Activated CD8-positive, alpha-beta T cell treated with anti-CD3 and anti-CD28 coated beads for 36 hours (primary cell): ENCODE data around the gene AFAP1L2. TPM values are rescaled to one million over a fixed set of nuclear protein-coding genes. Genes with fewer than 3 reads are reported as not detected.
A peak's percentile ranks its signal among the peaks of the same experiment; 100 is the strongest.

ENCODE experiments used
- ATAC-seq: fragments of 200-7000 bp; cut with Tn5 transposase; one replicate; pipeline ENCODE4 v1.10.0; 2021; ENCODE audit warnings: mild to moderate bottlenecking, moderate library complexity
- CTCF ChIA-PET: fragments of 350-600 bp; sonication (Branson Sonifier 250); formaldehyde crosslinking; loops from one replicate; lab custom pipeline; 2021; ENCODE audit warnings: antibody characterized with exemption; lab: Charles Lee
- POLR2A ChIA-PET: fragments of 350-600 bp; sonication (Branson Sonifier 250); formaldehyde crosslinking; loops from one replicate; lab custom pipeline; 2021; ENCODE audit warnings: antibody characterized with exemption; lab: Charles Lee
- DNase-seq: peaks from one replicate; pipeline ENCODE4 v3.0.0-alpha.2; 2020
- H3K27ac Mint-ChIP-seq: one replicate; pipeline ENCODE4 v1.8.0; 2021; ENCODE audit warnings: mild to moderate bottlenecking, mixed read lengths
- H3K27me3 Mint-ChIP-seq: one replicate; pipeline ENCODE4 v1.8.0; 2021; ENCODE audit warnings: mixed read lengths
- H3K36me3 Mint-ChIP-seq: one replicate; pipeline ENCODE4 v1.8.0; 2021; ENCODE audit warnings: low read depth, mixed read lengths
- H3K4me1 Mint-ChIP-seq: one replicate; pipeline ENCODE4 v1.8.0; 2021; ENCODE audit warnings: low read depth, mixed read lengths
- H3K4me3 Mint-ChIP-seq: one replicate; pipeline ENCODE4 v1.8.0; 2021; ENCODE audit warnings: mild to moderate bottlenecking, moderate library complexity, mixed read lengths
- H3K9me3 Mint-ChIP-seq: one replicate; pipeline ENCODE4 v1.8.0; 2021; ENCODE audit warnings: mixed read lengths
- intact Hi-C: fragments of 100-400 bp; cut with micrococcal nuclease; formaldehyde crosslinking; loops from one replicate; pipeline ENCODE4 v1.10.0; 2022
- total RNA-seq, 2 experiments: library from RNA; stranded (reverse); gene quantifications; one replicate each; pipeline ENCODE4 v1.2.3, GENCODE V29; 2021
- TF ChIP-seq, protein P1 (sequence below): fragments of 200-600 bp; IDR thresholded peaks from one replicate; pipeline ENCODE4 v1.8.0; 2022; ENCODE audit warnings: antibody characterized with exemption, mild to moderate bottlenecking

AFAP1L2 gene
- total RNA-seq, 2 experiments from 2014 or later = 4.9 to 6.3 TPM

DNA sequence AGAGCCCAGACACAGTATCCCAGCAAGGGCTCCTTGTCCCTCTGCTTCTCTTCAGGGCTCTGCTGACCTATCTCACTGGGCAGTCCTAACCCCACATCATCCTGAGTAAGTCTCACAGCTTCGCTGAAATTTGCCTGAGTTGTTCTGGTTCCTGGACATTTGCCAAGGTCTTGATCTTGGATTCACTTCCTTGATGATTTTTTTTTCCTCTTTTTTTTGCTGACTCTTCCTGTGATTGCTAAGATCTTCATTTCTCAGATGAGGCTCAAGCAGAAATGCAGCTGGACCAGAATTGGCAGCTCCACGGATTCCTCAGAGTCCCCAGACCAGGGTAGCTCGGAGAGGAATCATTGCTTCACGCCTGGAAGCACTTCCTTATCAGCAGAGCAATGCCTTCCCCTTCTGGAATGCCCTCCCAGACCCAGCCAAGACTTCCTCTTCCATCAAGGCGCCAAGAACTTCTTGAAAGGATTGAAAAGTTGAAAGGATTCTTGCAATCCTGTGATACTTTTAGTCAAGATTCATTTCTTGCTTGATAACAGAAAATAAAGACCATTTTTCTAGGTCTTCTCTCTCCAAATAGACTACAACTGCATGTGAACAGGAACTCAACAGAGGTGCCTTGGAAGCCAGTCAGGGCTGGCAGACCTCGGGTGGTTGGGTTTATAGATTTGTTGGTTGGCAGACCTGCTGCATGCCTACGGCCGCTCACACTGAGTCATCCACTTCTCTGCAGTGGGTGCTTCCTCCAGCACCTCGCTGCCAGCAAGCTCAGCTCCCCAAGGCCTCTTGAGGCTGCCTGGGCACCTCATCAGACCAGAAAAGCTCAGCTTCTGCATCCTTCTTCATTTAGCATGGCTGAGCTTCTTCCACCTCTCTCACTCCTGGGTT lies 8.8 kb upstream of the AFAP1L2 start:
- H3K27me3 Mint-ChIP-seq = peaks cover 24% of the 10 kb centered on the region
- H3K36me3 Mint-ChIP-seq = no peaks in the 10 kb centered on the region
- peak; percentile 37 for ATAC-seq
- H3K4me3 Mint-ChIP-seq = no peak overlapping the region
- no peaks in the 10 kb centered on the region for H3K9me3 Mint-ChIP-seq
- TF ChIP-seq, protein P1, sequence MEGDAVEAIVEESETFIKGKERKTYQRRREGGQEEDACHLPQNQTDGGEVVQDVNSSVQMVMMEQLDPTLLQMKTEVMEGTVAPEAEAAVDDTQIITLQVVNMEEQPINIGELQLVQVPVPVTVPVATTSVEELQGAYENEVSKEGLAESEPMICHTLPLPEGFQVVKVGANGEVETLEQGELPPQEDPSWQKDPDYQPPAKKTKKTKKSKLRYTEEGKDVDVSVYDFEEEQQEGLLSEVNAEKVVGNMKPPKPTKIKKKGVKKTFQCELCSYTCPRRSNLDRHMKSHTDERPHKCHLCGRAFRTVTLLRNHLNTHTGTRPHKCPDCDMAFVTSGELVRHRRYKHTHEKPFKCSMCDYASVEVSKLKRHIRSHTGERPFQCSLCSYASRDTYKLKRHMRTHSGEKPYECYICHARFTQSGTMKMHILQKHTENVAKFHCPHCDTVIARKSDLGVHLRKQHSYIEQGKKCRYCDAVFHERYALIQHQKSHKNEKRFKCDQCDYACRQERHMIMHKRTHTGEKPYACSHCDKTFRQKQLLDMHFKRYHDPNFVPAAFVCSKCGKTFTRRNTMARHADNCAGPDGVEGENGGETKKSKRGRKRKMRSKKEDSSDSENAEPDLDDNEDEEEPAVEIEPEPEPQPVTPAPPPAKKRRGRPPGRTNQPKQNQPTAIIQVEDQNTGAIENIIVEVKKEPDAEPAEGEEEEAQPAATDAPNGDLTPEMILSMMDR = no peak
- no peaks in the 10 kb centered on the region for H3K4me1 Mint-ChIP-seq
- DNase-seq = no peak
- ChIA-PET CTCF (interaction anchor here (0.8 to 1.2 kb wide), 2 partner anchors 72 to 109 kb away, joined by 3 to 4 read pairs; no protein-coding TSS in a partner anchor), POLR2A (interaction anchor here (1.4 kb wide), 1 partner anchor 10 kb away, joined by 5 read pairs; no protein-coding TSS in a partner anchor)
- intact Hi-C loops = no loop called here
- no peak overlapping the region for H3K27ac Mint-ChIP-seq

DNA sequence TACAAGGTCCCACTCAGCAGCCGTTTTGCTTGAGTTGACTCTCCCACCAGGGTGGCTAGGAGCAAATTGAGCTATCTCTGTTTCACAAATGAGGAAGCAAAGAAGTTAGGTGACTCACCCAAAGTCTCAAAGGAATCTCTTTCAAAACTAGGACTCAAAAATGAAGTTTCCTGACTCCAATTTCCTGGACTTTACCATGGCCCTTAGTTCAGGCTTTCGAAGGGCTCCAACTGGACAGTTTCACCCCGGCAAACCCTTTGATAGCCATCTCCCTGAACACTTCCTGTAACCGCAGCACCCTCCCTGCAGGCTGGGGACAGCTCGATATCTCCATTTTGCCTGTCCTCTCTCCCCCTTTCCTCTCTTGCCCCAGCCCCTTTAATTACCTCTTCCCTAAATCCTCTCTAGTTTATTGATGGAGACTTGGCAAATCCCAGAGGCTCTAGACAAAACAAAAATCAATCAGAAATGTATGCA lies 4.7 kb upstream of the AFAP1L2 start:
- ChIA-PET CTCF (interaction anchor here (1.3 to 3.5 kb wide), 2 partner anchors 11 to 105 kb away, joined by 5 to 17 read pairs; no protein-coding TSS in a partner anchor), POLR2A (no interaction called here)
- Mint-ChIP-seq H3K9me3 (no peaks in the 10 kb centered on the region), H3K27ac (no peak overlapping the region), H3K36me3 (no peaks in the 10 kb centered on the region), H3K27me3 (peaks cover 35% of the 10 kb centered on the region), H3K4me1 (peaks cover 2% of the 10 kb centered on the region), H3K4me3 (no peak overlapping the region)
- no peak for ATAC-seq
- intact Hi-C loops = no loop called here
- no peak for DNase-seq
- TF ChIP-seq, protein P1 = no peak

DNA sequence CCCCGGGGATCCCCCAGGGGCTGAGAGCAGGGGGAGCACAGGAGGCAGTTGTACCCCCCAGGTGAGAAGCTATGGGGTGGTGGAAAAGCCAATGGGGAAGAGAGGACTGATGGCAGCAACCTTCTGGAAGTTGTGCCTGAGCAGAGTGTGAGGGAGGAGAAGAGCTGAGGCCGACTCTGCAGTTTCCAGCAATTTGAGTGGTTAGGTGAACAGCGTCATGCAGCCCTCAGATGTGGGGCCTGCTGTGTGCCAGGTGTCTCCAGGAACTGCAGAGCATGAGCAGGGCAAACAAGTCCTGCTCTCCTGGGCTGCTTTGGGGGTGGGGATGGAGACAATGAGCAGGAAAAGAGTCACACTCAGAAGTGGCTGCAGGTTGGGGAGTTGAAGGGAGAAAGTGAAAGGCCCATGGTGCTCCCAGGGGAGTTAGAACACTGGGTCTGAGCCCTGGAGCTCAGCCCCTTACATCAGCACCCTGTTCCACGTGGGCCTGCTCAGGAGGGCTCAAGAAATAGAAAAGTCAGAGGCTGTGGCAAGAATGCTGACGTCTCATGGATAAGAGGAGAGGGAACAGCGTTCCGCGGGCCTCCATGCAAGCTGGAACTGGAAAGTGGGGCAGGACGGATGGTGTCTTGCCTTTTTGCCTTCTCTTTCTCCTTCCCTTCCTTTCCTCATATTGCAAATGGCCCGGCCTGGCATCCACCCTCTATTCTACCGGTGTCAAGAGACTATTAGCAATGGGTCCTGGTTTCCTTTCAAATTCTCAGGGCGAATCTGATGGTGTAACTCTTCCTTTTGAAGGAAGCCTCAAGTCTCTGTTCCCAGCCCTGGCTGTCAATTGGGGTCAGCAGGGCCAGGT lies 4.0 kb upstream of the AFAP1L2 start:
- ChIA-PET CTCF (interaction anchor here (3.5 kb wide), 1 partner anchor 105 kb away, joined by 17 read pairs; no protein-coding TSS in a partner anchor), POLR2A (no interaction called here)
- Mint-ChIP-seq H3K36me3 (no peaks in the 10 kb centered on the region), H3K27ac (no peak overlapping the region), H3K4me1 (peaks cover 2% of the 10 kb centered on the region), H3K4me3 (no peak overlapping the region), H3K9me3 (no peaks in the 10 kb centered on the region), H3K27me3 (peaks cover 35% of the 10 kb centered on the region)
- TF ChIP-seq, protein P1 = no peak
- ATAC-seq (no peak), DNase-seq (no peak)
- intact Hi-C loops = no loop called here

DNA sequence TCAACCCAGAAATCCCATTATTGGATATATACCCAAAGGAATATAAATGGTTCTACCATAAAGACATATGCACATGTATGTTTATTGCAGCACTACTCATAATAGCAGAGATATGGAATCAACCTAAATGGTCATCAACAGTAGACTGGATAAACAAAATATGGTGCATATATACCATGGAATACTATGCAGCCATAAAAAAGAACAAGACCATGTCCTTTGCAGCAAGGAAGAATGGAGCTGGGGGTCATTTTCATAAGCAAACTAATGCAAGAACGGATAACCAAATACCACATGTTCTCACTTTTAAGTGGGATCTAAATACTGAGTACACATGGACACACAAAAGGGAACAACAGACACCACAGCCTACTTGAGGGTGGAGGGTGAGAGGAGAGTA lies 2.2 kb upstream of the AFAP1L2 start:
- Mint-ChIP-seq H3K4me1 (peaks cover 10% of the 10 kb centered on the region), H3K27ac (no peak overlapping the region), H3K4me3 (no peak overlapping the region), H3K9me3 (no peaks in the 10 kb centered on the region), H3K27me3 (peaks cover 42% of the 10 kb centered on the region), H3K36me3 (no peaks in the 10 kb centered on the region)
- no peak for DNase-seq
- ChIA-PET CTCF (interaction anchor here (0.6 to 1.0 kb wide), 2 partner anchors 102 to 257 kb away, joined by 3 read pairs; no protein-coding TSS in a partner anchor), POLR2A (no interaction called here)
- TF ChIP-seq, protein P1 = no peak
- no peak for ATAC-seq
- intact Hi-C loops = no loop called here
